Karpas-422 (cell line): ENCODE measurements around the gene CLMN. TPM values are rescaled to one million over a fixed set of nuclear protein-coding genes. Genes with fewer than 3 reads are reported as not detected.
A peak's percentile ranks its signal among the peaks of the same experiment; 100 is the strongest.

Experiments used
- DNase-seq: peaks from one replicate; pipeline ENCODE4 v3.0.0-alpha.2; 2015
- H2AFZ ChIP-seq: fragments of 200-600 bp; sonication (generic); 2 replicates; pipeline ENCODE4 v1.6.1; 2014; ENCODE audit warnings: antibody characterized with exemption, low read length, mixed read lengths
- H3K27ac ChIP-seq: fragments of 200-600 bp; sonication (generic); 2 replicates; pipeline ENCODE4 v1.5.1; 2014; ENCODE audit warnings: mild to moderate bottlenecking, low read length, moderate library complexity
- H3K27me3 ChIP-seq: fragments of 200-600 bp; sonication (generic); 2 replicates; pipeline ENCODE4 v1.6.1; 2014; ENCODE audit warnings: low read length, mixed read lengths
- H3K36me3 ChIP-seq: fragments of 200-600 bp; sonication (generic); 2 replicates; pipeline ENCODE4 v1.6.1; 2014; ENCODE audit warnings: low read length, mixed read lengths; ENCODE audit not compliant: insufficient read depth
- H3K4me1 ChIP-seq: fragments of 200-600 bp; sonication (generic); 2 replicates; pipeline ENCODE4 v1.6.1; 2014; ENCODE audit warnings: mild to moderate bottlenecking, low read length, mixed read lengths
- H3K4me2 ChIP-seq: fragments of 200-600 bp; sonication (generic); 2 replicates; pipeline ENCODE4 v1.6.1; 2014; ENCODE audit warnings: low read length, low read depth, mild to moderate bottlenecking; ENCODE audit not compliant: poor library complexity, severe bottlenecking
- H3K4me3 ChIP-seq: fragments of 200-600 bp; sonication (generic); 2 replicates; pipeline ENCODE4 v1.5.1; 2014; ENCODE audit warnings: mild to moderate bottlenecking, antibody characterized with exemption, low read length, mixed read lengths
- H3K79me2 ChIP-seq: fragments of 200-600 bp; sonication (generic); 2 replicates; pipeline ENCODE4 v1.6.1; 2014; ENCODE audit warnings: mild to moderate bottlenecking, low read length, mixed read lengths
- H3K9ac ChIP-seq: fragments of 200-600 bp; sonication (generic); 2 replicates; pipeline ENCODE4 v1.6.0; 2014; ENCODE audit warnings: low read length
- H3K9me2 ChIP-seq: fragments of 200-600 bp; sonication (generic), shearing (Covaris generic); replicated peaks from 2 replicates; pipeline ENCODE4 v1.6.0; 2014; ENCODE audit warnings: mild to moderate bottlenecking, low read length, moderate library complexity; ENCODE audit not compliant: insufficient read depth
- H3K9me3 ChIP-seq: fragments of 300-700, 200-600 bp; sonication (generic); 2 replicates; pipeline ENCODE4 v1.6.1; 2014; ENCODE audit warnings: low read length, mixed read lengths
- H4K20me1 ChIP-seq: fragments of 200-600 bp; sonication (generic); 2 replicates; pipeline ENCODE4 v1.6.1; 2014; ENCODE audit warnings: mild to moderate bottlenecking, antibody characterized with exemption, low read length, low read depth; ENCODE audit not compliant: insufficient read depth
- total RNA-seq: library from RNA; depleted of rRNA; stranded (reverse); fragments of >200 nt; shearing (Covaris generic); gene quantifications from 2 replicates; pipeline ENCODE4 v1.2.3, GENCODE V29; 2014; ENCODE audit warnings: low replicate concordance

CLMN gene
- total RNA-seq, 1 experiment from 2014 or later: 56.1 TPM

- Histone ChIP-seq H3K9ac (peak overlapping the region; percentile 55), H3K9me3 (no peaks in the 10 kb centered on the region), H2AFZ (no peak overlapping the region), H3K79me2 (peaks cover 43% of the 10 kb centered on the region), H3K9me2 (no peaks in the 10 kb centered on the region), H3K4me2 (peak overlapping the region; percentile 27), H3K27me3 (no peaks in the 10 kb centered on the region), H3K27ac (peak overlapping the region; percentile 99), H4K20me1 (no peaks in the 10 kb centered on the region), H3K36me3 (no peaks in the 10 kb centered on the region), H3K4me3 (no peak overlapping the region), H3K4me1 (peaks cover 99% of the 10 kb centered on the region)
- no peak for DNase-seq
These were observed 57.8 kb downstream of the CLMN start for GRCh38 chr14:95261616-95262510.

GRCh38 chr14:95260537-95261361 lies 59.0 kb downstream of the CLMN start:
- H3K27me3 ChIP-seq: no peaks in the 10 kb centered on the region
- no peaks in the 10 kb centered on the region for H3K36me3 ChIP-seq
- H3K9ac ChIP-seq: peak overlapping the region; percentile 55
- H2AFZ ChIP-seq: no peak overlapping the region
- peaks cover 51% of the 10 kb centered on the region for H3K79me2 ChIP-seq
- no peak for DNase-seq
- no peaks in the 10 kb centered on the region for H3K9me2 ChIP-seq
- no peak overlapping the region for H3K4me3 ChIP-seq
- H3K9me3 ChIP-seq: no peaks in the 10 kb centered on the region
- H3K4me2 ChIP-seq: no peak overlapping the region
- H3K4me1 ChIP-seq: peaks cover 99% of the 10 kb centered on the region
- no peaks in the 10 kb centered on the region for H4K20me1 ChIP-seq
- peak overlapping the region; percentile 99 for H3K27ac ChIP-seq

GRCh38 chr14:95258754-95259593 lies 60.7 kb downstream of the CLMN start:
- Histone ChIP-seq H3K4me3 (peak overlapping the region; percentile 22; the same call in 1 of the 2 replicates), H3K4me2 (peak overlapping the region; percentile 62), H2AFZ (no peak overlapping the region), H4K20me1 (no peaks in the 10 kb centered on the region), H3K79me2 (peaks cover 57% of the 10 kb centered on the region), H3K9me2 (no peaks in the 10 kb centered on the region), H3K9me3 (no peaks in the 10 kb centered on the region), H3K27ac (peak overlapping the region; percentile 99), H3K36me3 (no peaks in the 10 kb centered on the region), H3K27me3 (no peaks in the 10 kb centered on the region), H3K9ac (peak overlapping the region; percentile 63), H3K4me1 (peaks cover 99% of the 10 kb centered on the region)
- peak; percentile 45 for DNase-seq

- Histone ChIP-seq H3K36me3 (no peaks in the 10 kb centered on the region), H3K9me2 (no peaks in the 10 kb centered on the region), H3K4me2 (no peak overlapping the region), H3K79me2 (peaks cover 55% of the 10 kb centered on the region), H3K9me3 (no peaks in the 10 kb centered on the region), H3K9ac (no peak overlapping the region), H3K27me3 (no peaks in the 10 kb centered on the region), H3K4me1 (peaks cover 97% of the 10 kb centered on the region), H3K4me3 (no peak overlapping the region), H4K20me1 (no peaks in the 10 kb centered on the region), H2AFZ (no peak overlapping the region), H3K27ac (peak overlapping the region; percentile 99)
- DNase-seq: no peak
These were observed 61.6 kb downstream of the CLMN start for GRCh38 chr14:95258156-95258555.

GRCh38 chr14:95257521-95257920 lies 62.2 kb downstream of the CLMN start:
- H3K27me3 ChIP-seq: no peaks in the 10 kb centered on the region
- no peaks in the 10 kb centered on the region for H3K9me2 ChIP-seq
- H3K36me3 ChIP-seq: no peaks in the 10 kb centered on the region
- peaks cover 56% of the 10 kb centered on the region for H3K79me2 ChIP-seq
- DNase-seq: no peak
- H3K4me1 ChIP-seq: peaks cover 97% of the 10 kb centered on the region
- H3K9me3 ChIP-seq: no peaks in the 10 kb centered on the region
- peak overlapping the region; percentile 99 for H3K27ac ChIP-seq
- no peak overlapping the region for H3K4me2 ChIP-seq
- no peaks in the 10 kb centered on the region for H4K20me1 ChIP-seq
- no peak overlapping the region for H2AFZ ChIP-seq
- no peak overlapping the region for H3K9ac ChIP-seq
- no peak overlapping the region for H3K4me3 ChIP-seq

GRCh38 chr14:95256776-95257060 lies 63.0 kb downstream of the CLMN start:
- Histone ChIP-seq H4K20me1 (no peaks in the 10 kb centered on the region), H3K9ac (peak overlapping the region; percentile 55), H2AFZ (no peak overlapping the region), H3K27me3 (no peaks in the 10 kb centered on the region), H3K27ac (peak overlapping the region; percentile 99), H3K36me3 (no peaks in the 10 kb centered on the region), H3K79me2 (peaks cover 54% of the 10 kb centered on the region), H3K4me1 (peaks cover 97% of the 10 kb centered on the region), H3K9me3 (no peaks in the 10 kb centered on the region), H3K4me2 (peak overlapping the region; percentile 73), H3K4me3 (no peak overlapping the region), H3K9me2 (no peaks in the 10 kb centered on the region)
- no peak for DNase-seq

GRCh38 chr14:95256002-95256775 lies 63.5 kb downstream of the CLMN start:
- H3K4me3 ChIP-seq: peak overlapping the region; percentile 55; the same call in 1 of the 2 replicates
- H3K4me1 ChIP-seq: peaks cover 97% of the 10 kb centered on the region
- H4K20me1 ChIP-seq: no peaks in the 10 kb centered on the region
- no peak for DNase-seq
- peak overlapping the region; percentile 73 for H3K4me2 ChIP-seq
- H3K27ac ChIP-seq: peak overlapping the region; percentile 99
- peak overlapping the region; percentile 55 for H3K9ac ChIP-seq
- H3K36me3 ChIP-seq: no peaks in the 10 kb centered on the region
- H2AFZ ChIP-seq: peak overlapping the region; percentile 17; the same call in 1 of the 2 replicates
- no peaks in the 10 kb centered on the region for H3K9me2 ChIP-seq
- H3K79me2 ChIP-seq: peaks cover 48% of the 10 kb centered on the region
- H3K9me3 ChIP-seq: no peaks in the 10 kb centered on the region
- no peaks in the 10 kb centered on the region for H3K27me3 ChIP-seq
